ENCODE data around the gene AASDH. TPM values are rescaled to one million over a fixed set of nuclear protein-coding genes. Genes with fewer than 3 reads are reported as not detected.

AASDH gene
- total and polyA plus RNA-seq, 8 donors, result 2.8 to 58.0 (median 9.9) TPM

DNA sequence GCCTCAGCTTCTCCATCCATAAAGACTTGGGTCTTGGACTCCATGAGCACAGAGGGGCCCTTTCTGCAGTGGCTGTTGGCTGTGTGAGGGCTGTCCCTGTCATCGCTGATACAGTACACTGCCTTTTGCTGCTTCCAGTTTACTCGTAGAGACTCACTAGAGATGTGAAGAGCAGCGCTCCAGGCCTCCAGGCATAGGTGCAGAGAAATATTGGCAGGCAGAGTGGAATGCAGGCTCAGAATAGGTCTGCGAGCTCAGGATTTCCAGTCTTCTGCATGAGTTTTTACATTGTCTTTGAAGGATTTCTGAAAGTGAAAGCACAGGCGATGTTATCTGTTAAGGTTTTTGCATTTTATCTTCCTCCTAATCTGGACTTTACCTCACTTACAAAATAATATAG lies 97.4 kb downstream of the AASDH start:
- H3K36me3 ChIP-seq, result no peaks in the 10 kb centered on the region
- no peak for TF ChIP-seq EP300 (IDR thresholded peaks at IDR 0.05)
- TF ChIP-seq, protein P1, sequence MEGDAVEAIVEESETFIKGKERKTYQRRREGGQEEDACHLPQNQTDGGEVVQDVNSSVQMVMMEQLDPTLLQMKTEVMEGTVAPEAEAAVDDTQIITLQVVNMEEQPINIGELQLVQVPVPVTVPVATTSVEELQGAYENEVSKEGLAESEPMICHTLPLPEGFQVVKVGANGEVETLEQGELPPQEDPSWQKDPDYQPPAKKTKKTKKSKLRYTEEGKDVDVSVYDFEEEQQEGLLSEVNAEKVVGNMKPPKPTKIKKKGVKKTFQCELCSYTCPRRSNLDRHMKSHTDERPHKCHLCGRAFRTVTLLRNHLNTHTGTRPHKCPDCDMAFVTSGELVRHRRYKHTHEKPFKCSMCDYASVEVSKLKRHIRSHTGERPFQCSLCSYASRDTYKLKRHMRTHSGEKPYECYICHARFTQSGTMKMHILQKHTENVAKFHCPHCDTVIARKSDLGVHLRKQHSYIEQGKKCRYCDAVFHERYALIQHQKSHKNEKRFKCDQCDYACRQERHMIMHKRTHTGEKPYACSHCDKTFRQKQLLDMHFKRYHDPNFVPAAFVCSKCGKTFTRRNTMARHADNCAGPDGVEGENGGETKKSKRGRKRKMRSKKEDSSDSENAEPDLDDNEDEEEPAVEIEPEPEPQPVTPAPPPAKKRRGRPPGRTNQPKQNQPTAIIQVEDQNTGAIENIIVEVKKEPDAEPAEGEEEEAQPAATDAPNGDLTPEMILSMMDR (IDR thresholded peaks at IDR 0.05), result no peak
- TF ChIP-seq POLR2A (IDR thresholded peaks at IDR 0.05), result no peak
- no peak for TF ChIP-seq POLR2AphosphoS5 (IDR thresholded peaks at IDR 0.05)
- peaks cover 0 to 10% (median 0%) of the 10 kb centered on the region in 4 donors for H3K4me1 ChIP-seq
- H3K27ac ChIP-seq, result no peak overlapping the region
- peaks cover 0 to 4% (median 0%) of the 10 kb centered on the region in 4 donors for H3K9me3 ChIP-seq
- no peak overlapping the region for H3K4me3 ChIP-seq
- no peaks in the 10 kb centered on the region for H3K27me3 ChIP-seq
- DNase-seq, result peak in 1 of 2 donors; percentile 36
- WGBS, 5 donors, result 49 to 65% (median 63%) methylated on average over 5 of the region's 5 CpGs
- intact Hi-C loops (cut with DNase I; ENCODE audit: low total_unique reads), result no loop called here

DNA sequence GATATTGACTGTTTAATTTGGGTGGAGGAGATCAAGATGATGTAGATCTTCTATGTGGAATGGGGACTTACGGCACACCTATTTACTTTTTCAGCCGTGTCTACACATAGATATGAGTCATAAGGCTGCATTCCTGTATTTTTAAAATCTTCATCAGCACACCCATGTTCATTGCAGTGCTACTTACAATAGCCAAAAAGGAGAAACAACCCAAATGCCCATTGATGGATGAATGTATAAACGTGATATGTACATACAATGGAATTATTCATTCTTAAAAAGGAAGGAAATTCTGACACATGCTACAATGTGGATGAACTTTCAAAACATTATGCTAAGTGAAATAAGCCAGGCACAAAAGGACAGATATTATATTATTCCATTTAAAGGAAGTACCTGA lies 98.6 kb downstream of the AASDH start:
- WGBS, 5 donors, result 37 to 48% (median 44%) methylated on average over 3 of the region's 3 CpGs
- peaks cover 0 to 4% (median 0%) of the 10 kb centered on the region in 4 donors for H3K9me3 ChIP-seq
- no peak overlapping the region for H3K4me3 ChIP-seq
- H3K36me3 ChIP-seq, result no peaks in the 10 kb centered on the region
- no peaks in the 10 kb centered on the region for H3K27me3 ChIP-seq
- DNase-seq, result no peak
- H3K27ac ChIP-seq, result no peak overlapping the region
- intact Hi-C loops (cut with DNase I; ENCODE audit: low total_unique reads), result no loop called here
- peaks cover 0 to 10% (median 0%) of the 10 kb centered on the region in 4 donors for H3K4me1 ChIP-seq
- TF ChIP-seq EP300 (IDR thresholded peaks at IDR 0.05), result no peak
- TF ChIP-seq, protein P1 (IDR thresholded peaks at IDR 0.05), result no peak
- TF ChIP-seq POLR2AphosphoS5 (IDR thresholded peaks at IDR 0.05), result no peak
- TF ChIP-seq POLR2A (IDR thresholded peaks at IDR 0.05), result no peak

Small RNA genes lying within 50 kb of the gene (small RNA-seq; reads per million reads assigned to genes)
- 0 reads per million in 4 donors for gene RNU6-197P

Other genes starting within 250 kb of the AASDH start
- gene PPAT, start 48.1 kb upstream of the AASDH start, total RNA-seq, result 10 to 100 TPM in 1 of 5 donors, 1 to 10 TPM in 3, not detected in 1; 1.3 to 13.6 (median 7.3) TPM
- 1 to 10 TPM; 2.4 to 3.2 (median 2.9) TPM for gene PPAT, start 48.1 kb upstream of the AASDH start, polyA plus RNA-seq
- gene PAICS, start 48.8 kb upstream of the AASDH start, total RNA-seq, result 10 to 100 TPM in 2 of 5 donors, 1 to 10 TPM in 3; 2.3 to 27.2 (median 8.9) TPM
- gene PAICS, start 48.8 kb upstream of the AASDH start, polyA plus RNA-seq, result 10 to 100 TPM; 17.3 to 32.8 (median 21.3) TPM
- gene SRP72, start 80.1 kb upstream of the AASDH start, total RNA-seq, result 10 to 100 TPM; 28.4 to 63.7 (median 44.2) TPM
- gene SRP72, start 80.1 kb upstream of the AASDH start, polyA plus RNA-seq, result 10 to 100 TPM; 28.9 to 39.9 (median 30.0) TPM
- gene ARL9, start 118.3 kb upstream of the AASDH start, total RNA-seq, result under 1 TPM in 1 of 5 donors, not detected in 4; 0.55 TPM
- gene ARL9, start 118.3 kb upstream of the AASDH start, polyA plus RNA-seq, result under 1 TPM in 2 of 3 donors, not detected in 1; 0.25 to 0.50 TPM

Measured in stomach (tissue), 9 donors.